BLaER1 treated with 17β-estradiol and CSF1 and Interleukin-3, amounts not matched to agents 10 nM and 100 nM (cell line): ENCODE results near the gene CBX8.

Experiments
- H3K27ac ChIP-seq, 11 experiments: shearing (Covaris generic); formaldehyde crosslinking; 2 replicates each; pipeline ENCODE4 v1.8.1; 2022
- H3K27me3 ChIP-seq, 11 experiments: shearing (Covaris generic); formaldehyde crosslinking; 2 replicates each; pipeline ENCODE4 v1.8.1; 2022
- H3K36me3 ChIP-seq, 11 experiments: shearing (Covaris generic); formaldehyde crosslinking; 2 replicates each; pipeline ENCODE4 v1.8.1; 2022
- H3K4me1 ChIP-seq, 10 experiments: shearing (Covaris generic); formaldehyde crosslinking; 2 replicates each; pipeline ENCODE4 v1.8.1; 2022
- H3K4me2 ChIP-seq, 11 experiments: shearing (Covaris generic); formaldehyde crosslinking; 2 replicates each; pipeline ENCODE4 v1.8.1; 2022
- H3K4me3 ChIP-seq, 10 experiments: shearing (Covaris generic); formaldehyde crosslinking; 2 replicates each; pipeline ENCODE4 v1.8.1; 2022
- H3K9ac ChIP-seq, 11 experiments: shearing (Covaris generic); formaldehyde crosslinking; 2 replicates each; pipeline ENCODE4 v1.8.1; 2022
- H3K9me3 ChIP-seq, 11 experiments: shearing (Covaris generic); formaldehyde crosslinking; replicated peaks in 1 of 11; 2 replicates each; pipeline ENCODE4 v1.8.1; 2022
- H4K20me1 ChIP-seq, 11 experiments: shearing (Covaris generic); formaldehyde crosslinking; 2 replicates each; pipeline ENCODE4 v1.8.1; 2022
- Cebpa-rat ChIP-seq, 11 experiments: shearing (Covaris generic); IDR thresholded peaks; 2 replicates each; pipeline ENCODE4 v1.8.1; 2022

The CBX8 gene

DNA sequence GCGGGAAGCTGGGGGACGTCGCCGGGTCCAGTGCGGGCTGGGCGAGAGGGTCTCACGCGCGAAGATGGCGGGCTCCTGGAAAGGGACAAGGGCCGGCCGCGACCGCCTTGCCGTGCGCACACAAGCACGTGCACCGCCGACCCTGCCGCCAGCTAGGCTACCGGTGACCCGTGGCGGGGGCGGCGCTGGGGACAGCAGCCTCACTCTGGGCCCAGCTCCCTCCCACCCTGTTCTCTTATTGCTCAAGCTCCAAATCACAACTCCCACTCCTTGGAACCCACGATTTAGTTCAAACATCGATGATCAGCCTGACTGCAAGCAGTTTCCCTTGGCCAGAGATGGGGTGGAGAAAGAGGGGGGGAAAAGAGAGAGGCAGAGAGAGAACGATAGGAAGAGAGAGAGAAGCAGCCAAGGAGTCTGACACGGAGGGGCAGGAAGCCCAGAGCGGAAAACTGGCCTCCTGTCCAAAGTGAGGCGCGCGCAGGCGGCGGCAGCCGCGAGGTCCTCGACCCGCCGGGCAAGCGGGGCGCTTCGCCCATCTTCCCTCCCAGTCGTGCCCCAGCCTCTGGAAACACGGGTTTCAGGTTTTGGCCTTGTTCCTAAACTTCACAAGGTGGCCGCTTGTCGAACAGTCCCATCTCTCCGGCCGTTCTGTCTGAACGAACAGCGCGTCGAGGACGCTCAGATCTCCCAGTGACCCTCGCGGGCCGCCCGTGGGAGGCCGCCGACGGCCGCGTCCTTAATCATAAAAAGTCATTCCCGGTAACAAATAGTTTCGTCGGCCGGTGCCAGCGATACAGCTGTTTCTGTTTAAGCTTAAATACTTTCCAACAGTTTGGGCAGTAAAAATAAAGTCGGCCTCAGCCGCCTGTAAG lies 1.7 kb upstream of the CBX8 start:
- no peak for TF ChIP-seq Cebpa-rat (IDR thresholded peaks at IDR 0.05)
- no peak overlapping the region for H3K27ac ChIP-seq
- peaks cover 65 to 81% (median 72%) of the 10 kb centered on the region in 11 experiments for H3K27me3 ChIP-seq
- peak overlapping the region in 5 of 11 experiments; percentile 48 to 62 (median 55); a peak in 8 of 22 replicates for H3K9ac ChIP-seq
- peaks cover 0 to 5% (median 0%) of the 10 kb centered on the region in 11 experiments; a peak in 2 of 22 replicates for H3K9me3 ChIP-seq
- peaks cover 8 to 18% (median 11%) of the 10 kb centered on the region in 11 experiments; a peak in 21 of 22 replicates for H3K36me3 ChIP-seq
- H4K20me1 ChIP-seq = peaks cover 5 to 86% (median 76%) of the 10 kb centered on the region in 11 experiments; a peak in 20 of 22 replicates
- H3K4me3 ChIP-seq = peak overlapping the region; percentile 48 to 87 (median 66)
- H3K4me2 ChIP-seq = peak overlapping the region; percentile 79 to 98 (median 91)
- peaks cover 50 to 71% (median 58%) of the 10 kb centered on the region in 10 experiments for H3K4me1 ChIP-seq

DNA sequence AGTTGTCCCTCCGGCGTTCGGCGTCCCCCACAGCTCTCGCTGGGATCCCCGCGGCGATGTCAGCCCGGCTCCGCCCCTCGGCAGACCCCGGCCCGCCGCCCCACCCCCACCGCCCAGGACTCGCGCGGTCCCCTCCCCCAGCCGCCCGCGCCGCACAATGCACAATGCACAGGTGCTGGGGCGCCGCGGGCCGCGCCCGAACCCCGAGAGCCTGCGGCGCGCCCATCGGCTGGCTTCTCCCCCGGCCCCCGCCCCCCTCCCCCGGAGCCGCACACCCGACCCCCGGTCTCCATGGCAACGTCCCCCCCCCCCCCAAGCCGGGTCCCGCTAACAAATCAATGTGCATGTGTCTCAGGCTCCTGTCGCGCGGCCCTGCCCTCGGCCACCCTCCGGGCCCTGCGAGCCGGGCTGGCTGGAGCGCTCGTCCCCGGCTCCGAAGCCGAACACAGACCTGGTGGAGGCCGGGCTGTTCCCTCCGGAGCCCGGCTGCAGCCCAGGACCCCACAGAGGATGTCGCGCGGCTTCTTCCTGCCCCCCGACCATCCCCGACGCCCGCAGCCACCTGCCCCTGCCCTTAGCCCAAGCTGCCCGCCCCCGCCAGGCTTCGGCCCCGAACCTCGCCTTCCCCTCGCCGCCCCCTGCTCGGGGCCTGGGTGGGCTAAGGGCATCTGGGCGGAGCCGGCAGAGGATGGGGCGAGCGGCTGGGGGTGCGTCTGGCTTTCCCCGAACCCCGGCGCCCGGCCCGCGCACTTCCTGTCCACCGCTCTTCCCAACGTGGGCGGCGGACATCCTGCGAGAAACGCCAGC lies 818 bp upstream of the CBX8 start:
- Histone ChIP-seq H3K36me3 (peaks cover 8 to 23% (median 16%) of the 10 kb centered on the region in 11 experiments; a peak in 21 of 22 replicates), H4K20me1 (peaks cover 11 to 86% (median 76%) of the 10 kb centered on the region in 11 experiments; a peak in 20 of 22 replicates), H3K27ac (peak overlapping the region in 3 of 11 experiments; percentile 53 to 71 (median 68); a peak in 5 of 22 replicates), H3K4me3 (peak overlapping the region; percentile 57 to 87 (median 72)), H3K9ac (peak overlapping the region in 9 of 11 experiments; percentile 24 to 76 (median 60); a peak in 13 of 22 replicates), H3K4me1 (peaks cover 43 to 64% (median 51%) of the 10 kb centered on the region in 10 experiments), H3K27me3 (peaks cover 65 to 81% (median 72%) of the 10 kb centered on the region in 11 experiments), H3K9me3 (no peaks in the 10 kb centered on the region), H3K4me2 (peak overlapping the region; percentile 79 to 98 (median 91))
- TF ChIP-seq Cebpa-rat (IDR thresholded peaks at IDR 0.05) = no peak

DNA sequence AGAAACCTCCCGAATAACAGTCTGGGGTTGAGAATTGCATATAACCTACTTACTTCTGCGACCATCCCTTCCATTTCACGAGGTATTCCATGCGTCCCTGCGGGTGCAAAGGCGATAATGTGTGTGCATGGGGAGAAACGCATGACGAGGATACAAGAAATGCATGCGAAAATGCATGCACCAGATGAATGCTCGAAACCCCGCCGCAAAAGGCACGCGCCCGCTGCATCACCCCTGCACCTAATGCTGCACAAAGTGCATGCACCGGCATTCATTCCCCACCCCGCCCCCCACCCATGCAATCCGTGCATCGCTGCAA lies 474 bp downstream of the CBX8 start:
- Histone ChIP-seq H3K4me2 (peak overlapping the region; percentile 80 to 99 (median 93)), H3K27me3 (peaks cover 64 to 81% (median 72%) of the 10 kb centered on the region in 11 experiments), H3K36me3 (peaks cover 8 to 23% (median 16%) of the 10 kb centered on the region in 11 experiments; a peak in 21 of 22 replicates), H3K9me3 (no peaks in the 10 kb centered on the region), H3K4me1 (peaks cover 46 to 63% (median 51%) of the 10 kb centered on the region in 10 experiments), H3K4me3 (peak overlapping the region; percentile 67 to 87 (median 74)), H3K9ac (peak overlapping the region; percentile 76 to 87 (median 83)), H3K27ac (peak overlapping the region in 10 of 11 experiments; percentile 64 to 79 (median 74); a peak in 15 of 22 replicates), H4K20me1 (peaks cover 11 to 85% (median 75%) of the 10 kb centered on the region in 11 experiments; a peak in 20 of 22 replicates)
- no peak for TF ChIP-seq Cebpa-rat (IDR thresholded peaks at IDR 0.05)

DNA sequence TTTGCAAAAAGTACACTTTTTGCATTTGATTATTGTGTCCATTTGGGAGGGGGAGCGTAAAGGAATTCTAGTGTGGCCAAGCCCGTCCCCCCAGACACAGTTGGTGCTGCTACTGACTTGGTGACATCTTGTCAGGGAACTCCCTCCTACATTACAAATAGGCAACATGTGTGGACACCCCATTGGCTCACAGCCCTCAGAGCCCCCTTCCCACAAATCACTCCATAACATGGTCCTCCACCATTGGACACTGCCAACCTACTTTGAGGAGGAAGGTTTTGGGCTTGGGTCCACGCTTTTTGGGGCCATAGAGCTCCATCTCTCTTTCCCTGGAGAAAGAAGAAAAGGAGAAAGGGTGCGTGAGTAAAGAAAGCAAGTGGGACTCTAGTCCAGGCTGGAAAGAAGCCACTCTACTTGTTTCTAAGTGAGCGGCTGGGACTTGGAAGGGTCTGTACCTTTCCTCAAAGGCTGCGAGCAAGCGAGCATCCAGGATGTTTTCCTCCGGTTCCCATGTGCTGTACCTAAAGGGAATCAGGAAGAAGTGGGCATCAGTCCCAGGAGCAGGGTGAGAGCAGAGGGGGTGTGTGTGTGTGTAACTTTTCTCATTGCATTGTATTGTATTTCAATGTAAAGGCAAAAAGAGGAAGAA lies 958 bp downstream of the CBX8 start:
- peaks cover 11 to 85% (median 75%) of the 10 kb centered on the region in 11 experiments; a peak in 20 of 22 replicates for H4K20me1 ChIP-seq
- 0 out of 22 replicates have a peak overlapping the region, but pooled peaks of 1 of the 11 experiments have one; percentile 7 for H3K27ac ChIP-seq
- peaks cover 44 to 63% (median 51%) of the 10 kb centered on the region in 10 experiments for H3K4me1 ChIP-seq
- no peak for TF ChIP-seq Cebpa-rat (IDR thresholded peaks at IDR 0.05)
- peaks cover 8 to 23% (median 16%) of the 10 kb centered on the region in 11 experiments; a peak in 21 of 22 replicates for H3K36me3 ChIP-seq
- H3K4me2 ChIP-seq = peak overlapping the region; percentile 80 to 99 (median 93)
- H3K9ac ChIP-seq = peak overlapping the region; percentile 76 to 87 (median 83); a peak in 20 of 22 replicates
- H3K9me3 ChIP-seq = no peaks in the 10 kb centered on the region
- H3K27me3 ChIP-seq = peaks cover 64 to 81% (median 72%) of the 10 kb centered on the region in 11 experiments
- H3K4me3 ChIP-seq = peak overlapping the region; percentile 67 to 87 (median 74)

DNA sequence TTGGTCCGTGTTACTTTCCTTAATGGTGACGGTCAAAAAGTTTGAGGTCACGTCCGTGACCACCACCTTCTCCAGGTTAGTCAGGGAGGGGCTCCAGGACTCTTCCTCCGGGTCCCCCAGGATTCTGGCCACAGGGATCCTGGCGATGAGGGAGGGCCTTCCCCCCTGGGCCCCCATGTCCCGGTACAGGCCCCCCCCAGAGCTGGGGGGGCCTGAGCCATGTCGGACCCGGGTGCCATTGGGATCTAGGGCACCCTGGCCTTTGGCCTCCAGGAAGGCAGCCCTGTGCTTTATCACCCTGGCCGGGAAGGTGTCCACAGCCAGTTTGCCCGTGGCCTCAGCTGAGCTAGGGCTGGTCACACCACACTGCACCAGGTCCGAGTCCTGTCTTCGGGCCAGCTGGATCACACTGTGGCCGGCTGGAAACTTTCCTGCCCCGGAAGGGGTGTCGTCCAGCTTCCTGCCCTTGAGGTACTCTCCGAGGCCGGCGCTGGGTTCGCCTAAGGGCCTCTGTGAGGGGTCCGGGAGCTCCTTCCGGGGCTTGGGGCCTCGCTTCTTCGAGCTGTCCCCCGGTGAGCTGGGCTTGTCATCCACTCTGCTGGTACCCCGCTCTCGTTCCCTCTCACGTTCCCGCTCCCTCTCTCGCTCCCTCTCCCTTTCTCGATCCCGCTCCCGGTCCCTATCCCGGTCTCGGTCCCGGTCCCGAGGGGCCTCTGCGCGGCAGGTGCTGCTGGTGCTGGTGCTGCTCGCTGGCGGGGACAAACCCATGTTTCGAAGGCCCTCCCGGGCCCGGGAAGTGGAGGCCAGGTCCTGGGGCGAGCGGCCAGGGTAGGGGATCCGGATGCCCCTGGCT lies 2.0 kb downstream of the CBX8 start:
- no peak for TF ChIP-seq Cebpa-rat (IDR thresholded peaks at IDR 0.05)
- Histone ChIP-seq H3K9ac (no peak overlapping the region), H3K27me3 (peaks cover 64 to 81% (median 72%) of the 10 kb centered on the region in 11 experiments), H4K20me1 (peaks cover 11 to 86% (median 76%) of the 10 kb centered on the region in 11 experiments; a peak in 20 of 22 replicates), H3K9me3 (no peaks in the 10 kb centered on the region), H3K27ac (no peak overlapping the region), H3K4me2 (peak overlapping the region in 9 of 11 experiments; percentile 1 to 32 (median 14); a peak in 4 of 22 replicates), H3K4me3 (no peak overlapping the region), H3K4me1 (peaks cover 41 to 59% (median 47%) of the 10 kb centered on the region in 10 experiments), H3K36me3 (peaks cover 8 to 23% (median 16%) of the 10 kb centered on the region in 11 experiments; a peak in 21 of 22 replicates)

DNA sequence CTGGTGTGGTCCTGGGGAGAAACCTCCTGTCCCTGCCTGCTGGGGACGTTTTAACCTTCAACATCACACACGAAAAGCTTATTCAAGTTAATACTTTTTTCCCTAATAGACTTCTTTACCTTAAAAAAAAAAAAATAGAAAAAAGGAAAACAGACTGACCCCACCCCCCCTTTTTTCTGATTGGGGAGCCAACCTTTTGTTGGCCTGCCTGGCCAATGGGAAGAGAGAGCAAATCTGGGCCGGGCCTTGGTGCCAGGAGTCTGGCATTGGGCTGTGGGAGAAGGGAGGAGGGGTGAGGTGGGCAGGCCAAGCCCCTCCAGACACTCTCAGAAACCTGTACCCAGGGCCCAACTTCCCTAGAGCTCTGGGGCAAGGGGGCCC lies 3.0 kb downstream of the CBX8 start:
- H3K4me2 ChIP-seq = peak overlapping the region in 2 of 11 experiments; percentile 12 to 24; a peak in 3 of 22 replicates
- H3K27me3 ChIP-seq = peaks cover 64 to 81% (median 72%) of the 10 kb centered on the region in 11 experiments
- no peak overlapping the region for H3K9ac ChIP-seq
- TF ChIP-seq Cebpa-rat (IDR thresholded peaks at IDR 0.05) = no peak
- H3K27ac ChIP-seq = no peak overlapping the region
- no peaks in the 10 kb centered on the region for H3K9me3 ChIP-seq
- peaks cover 11 to 86% (median 76%) of the 10 kb centered on the region in 11 experiments; a peak in 20 of 22 replicates for H4K20me1 ChIP-seq
- peaks cover 36 to 56% (median 43%) of the 10 kb centered on the region in 10 experiments for H3K4me1 ChIP-seq
- peaks cover 8 to 23% (median 16%) of the 10 kb centered on the region in 11 experiments; a peak in 21 of 22 replicates for H3K36me3 ChIP-seq
- H3K4me3 ChIP-seq = no peak overlapping the region
